ENCODE measurements around the gene PGM2. TPM values are rescaled to one million over a fixed set of nuclear protein-coding genes. Genes with fewer than 3 reads are reported as not detected.
"Not testable (repeated sequence)": the region's sequence is repeated elsewhere in the genome, so short reads cannot be mapped to it uniquely, and the experiment has no call there.

The PGM2 gene
- total RNA-seq (2014; rRNA removed; shearing (Covaris generic)), result 33.1 and 37.0 TPM in 2 replicates

DNA sequence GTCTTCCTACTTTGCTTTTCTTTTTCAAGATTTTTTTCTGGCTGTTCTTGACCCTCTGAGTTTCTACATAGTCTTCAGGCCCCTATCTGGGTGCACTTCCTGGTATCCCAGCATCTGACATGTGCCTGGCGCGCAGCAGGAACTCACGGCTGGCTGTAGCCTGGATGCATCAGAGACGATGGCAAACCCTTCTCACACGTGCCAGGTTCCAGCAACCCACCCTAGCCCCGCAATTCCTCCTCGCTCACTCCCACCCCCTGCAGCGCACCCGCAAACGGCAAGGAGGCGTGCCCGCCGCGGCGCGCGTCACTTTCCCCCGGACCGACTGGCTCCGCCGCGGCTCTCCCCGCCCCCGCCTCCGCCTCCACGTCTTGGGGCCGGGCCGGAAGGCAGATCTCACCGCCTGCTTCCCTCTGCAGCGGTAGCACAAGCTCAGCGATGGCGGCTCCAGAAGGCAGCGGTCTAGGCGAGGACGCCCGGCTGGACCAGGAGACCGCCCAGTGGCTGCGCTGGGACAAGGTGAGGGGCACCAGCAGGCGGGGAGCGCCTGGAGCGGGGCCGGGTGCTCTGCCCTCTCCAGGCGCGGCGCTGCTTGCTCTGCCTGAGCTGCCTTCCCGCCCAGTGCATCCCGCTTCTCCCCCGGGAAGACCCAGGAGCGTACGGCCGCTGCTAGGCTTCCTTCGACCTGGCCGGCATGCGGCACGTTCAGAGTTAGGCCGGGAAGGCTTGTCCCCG lies at the start of gene PGM2:
Gene PGM2 (plus strand): TSS at position 392 of the 735 bp plus-strand sequence. CDS start 47 bp downstream, at position 439.
- Histone ChIP-seq H3K9me3 (replicated peaks) (no peaks in the 10 kb centered on the region), H3K27me3 (no peaks in the 10 kb centered on the region), H3K36me3 (peaks cover 9% of the 10 kb centered on the region), H3K4me3 (peak within 1 kb of the TSS; percentile 82), H3K27ac (peak within 1 kb of the TSS; percentile 57), H3K4me1 (peaks cover 6% of the 10 kb centered on the region; the same call in 1 of the 2 replicates)
- peak; percentile 86 for DNase-seq

GRCh38 chr4:37779896-37780295 lies 46.6 kb upstream of the PGM2 start:
- Histone ChIP-seq H3K27me3 (no peaks in the 10 kb centered on the region), H3K4me1 (peaks cover 2% of the 10 kb centered on the region; the same call in 1 of the 2 replicates), H3K9me3 (replicated peaks) (peaks cover 3% of the 10 kb centered on the region; the same call in 1 of the 2 replicates), H3K36me3 (no peaks in the 10 kb centered on the region), H3K4me3 (no peak overlapping the region), H3K27ac (no peak overlapping the region)
- no peak for DNase-seq

DNA sequence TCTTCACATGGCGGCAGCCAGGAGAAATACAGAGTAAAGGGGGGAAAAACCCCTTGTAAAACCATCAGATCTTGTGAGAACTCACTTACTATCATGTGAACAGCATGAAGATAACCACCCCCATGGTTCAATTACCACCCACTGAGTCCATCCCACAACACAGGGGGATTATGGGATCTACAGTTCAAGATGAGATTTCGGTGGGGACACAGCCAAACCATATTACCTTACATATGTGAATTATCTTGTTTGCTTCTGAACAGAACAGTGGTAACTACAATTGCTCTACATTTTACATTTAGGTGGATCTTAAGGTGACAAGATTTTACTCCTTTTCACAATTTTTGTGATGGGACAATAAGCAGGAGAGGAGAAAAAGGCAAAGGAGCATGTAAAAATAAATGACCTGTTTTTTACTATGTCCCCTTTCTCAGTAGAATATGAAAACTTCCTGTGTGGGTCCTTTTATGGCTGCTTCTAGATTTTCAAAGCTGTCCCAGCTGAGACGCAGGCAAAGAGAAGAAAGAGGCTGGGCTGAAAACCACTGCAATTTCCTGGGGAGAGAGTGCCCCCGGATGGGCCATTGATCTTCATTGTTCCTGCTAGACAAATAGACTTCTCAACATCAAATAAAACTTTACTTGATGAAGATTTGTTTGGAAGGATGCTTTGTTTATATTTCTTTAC lies 45.9 kb upstream of the PGM2 start:
- DNase-seq, result peak in 1 of 2 experiments; percentile 49
- Histone ChIP-seq H3K36me3 (no peaks in the 10 kb centered on the region), H3K9me3 (replicated peaks) (peaks cover 3% of the 10 kb centered on the region; the same call in 1 of the 2 replicates), H3K27ac (no peak overlapping the region), H3K4me3 (no peak overlapping the region), H3K4me1 (peaks cover 2% of the 10 kb centered on the region; the same call in 1 of the 2 replicates), H3K27me3 (no peaks in the 10 kb centered on the region)

GRCh38 chr4:37781131-37781455 lies 45.4 kb upstream of the PGM2 start:
- Histone ChIP-seq H3K4me1 (peaks cover 2% of the 10 kb centered on the region; the same call in 1 of the 2 replicates), H3K27me3 (no peaks in the 10 kb centered on the region), H3K4me3 (no peak overlapping the region), H3K36me3 (no peaks in the 10 kb centered on the region), H3K9me3 (replicated peaks) (peaks cover 4% of the 10 kb centered on the region; the same call in 1 of the 2 replicates), H3K27ac (no peak overlapping the region)
- no peak for DNase-seq

- H3K4me3 ChIP-seq, H3K36me3 ChIP-seq, H3K27me3 ChIP-seq, H3K27ac ChIP-seq, H3K4me1 ChIP-seq, DNase-seq: not testable (repeated sequence)
- H3K9me3 ChIP-seq (replicated peaks), result peaks cover 13% of the 10 kb centered on the region
These were observed 40.2 kb upstream of the PGM2 start for GRCh38 chr4:37786267-37786666.

DNA sequence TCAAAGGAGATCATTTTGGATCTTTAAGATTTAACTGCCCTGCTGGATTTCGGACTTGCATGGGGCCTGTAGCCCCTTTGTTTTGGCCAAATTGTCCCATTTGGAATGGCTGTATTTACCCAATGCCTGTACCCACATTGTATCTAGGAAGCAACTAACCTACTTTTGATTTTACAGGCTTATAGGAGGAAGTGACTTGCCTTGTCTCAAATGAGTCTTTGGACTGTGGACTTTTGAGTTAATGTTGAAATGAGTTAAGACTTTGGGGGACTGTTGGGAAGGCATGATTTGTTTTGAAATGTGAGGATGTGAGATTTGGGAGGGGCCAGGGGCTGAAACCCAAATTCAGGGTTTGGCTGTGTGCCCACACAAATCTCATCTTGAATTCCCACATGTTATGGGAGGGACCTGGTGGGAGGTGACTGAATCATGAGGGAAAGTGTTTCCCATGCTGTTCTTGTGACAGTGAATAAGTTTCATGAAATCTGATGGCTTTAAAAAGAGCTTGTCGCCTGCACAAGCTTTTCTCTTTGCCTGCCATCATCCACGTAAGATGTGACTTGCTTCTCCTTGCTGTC lies 38.5 kb upstream of the PGM2 start:
- H3K27me3 ChIP-seq, H3K4me3 ChIP-seq, DNase-seq, H3K36me3 ChIP-seq, H3K27ac ChIP-seq, H3K4me1 ChIP-seq: not testable (repeated sequence)
- H3K9me3 ChIP-seq (replicated peaks), result peaks cover 12% of the 10 kb centered on the region

- no peak overlapping the region for H3K27ac ChIP-seq
- no peak overlapping the region for H3K4me3 ChIP-seq
- H3K4me1 ChIP-seq, result no peaks in the 10 kb centered on the region
- no peaks in the 10 kb centered on the region for H3K27me3 ChIP-seq
- H3K9me3 ChIP-seq (replicated peaks), result peaks cover 16% of the 10 kb centered on the region
- H3K36me3 ChIP-seq, result no peaks in the 10 kb centered on the region
- DNase-seq, result no peak
These were observed 37.7 kb upstream of the PGM2 start for GRCh38 chr4:37788819-37789218.

DNA sequence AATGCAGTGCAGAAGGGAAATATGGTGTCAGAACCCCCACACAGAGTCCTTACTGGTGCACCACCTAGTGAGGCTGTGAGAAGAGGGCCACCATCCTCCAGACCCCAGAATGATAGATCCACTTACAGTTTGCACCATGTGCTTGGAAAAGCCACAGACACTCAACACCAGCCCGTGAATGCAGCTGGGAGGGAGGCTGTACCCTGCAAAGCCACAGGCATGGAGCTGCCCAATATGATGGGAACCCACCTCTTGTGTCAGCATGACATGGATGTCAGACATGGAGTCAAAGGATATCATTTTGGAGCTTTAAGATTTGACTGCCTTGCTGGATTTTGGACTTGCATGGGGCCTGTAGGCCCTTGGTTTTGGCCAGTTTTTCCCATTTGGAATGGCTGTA lies 34.2 kb upstream of the PGM2 start:
- H3K9me3 ChIP-seq (replicated peaks), result peaks cover 11% of the 10 kb centered on the region
- H3K4me3 ChIP-seq, result no peak overlapping the region
- DNase-seq, result no peak
- H3K27ac ChIP-seq, result no peak overlapping the region
- H3K36me3 ChIP-seq, result no peaks in the 10 kb centered on the region
- H3K27me3 ChIP-seq, result no peaks in the 10 kb centered on the region
- peaks cover 24% of the 10 kb centered on the region for H3K4me1 ChIP-seq

- Histone ChIP-seq H3K36me3 (no peaks in the 10 kb centered on the region), H3K27me3 (no peaks in the 10 kb centered on the region), H3K27ac (no peak overlapping the region), H3K4me3 (no peak overlapping the region), H3K4me1 (peaks cover 24% of the 10 kb centered on the region), H3K9me3 (replicated peaks) (peaks cover 11% of the 10 kb centered on the region)
- DNase-seq, result peak in 1 of 2 experiments; percentile 57
These were observed 32.9 kb upstream of the PGM2 start for GRCh38 chr4:37793562-37793961.

DNA sequence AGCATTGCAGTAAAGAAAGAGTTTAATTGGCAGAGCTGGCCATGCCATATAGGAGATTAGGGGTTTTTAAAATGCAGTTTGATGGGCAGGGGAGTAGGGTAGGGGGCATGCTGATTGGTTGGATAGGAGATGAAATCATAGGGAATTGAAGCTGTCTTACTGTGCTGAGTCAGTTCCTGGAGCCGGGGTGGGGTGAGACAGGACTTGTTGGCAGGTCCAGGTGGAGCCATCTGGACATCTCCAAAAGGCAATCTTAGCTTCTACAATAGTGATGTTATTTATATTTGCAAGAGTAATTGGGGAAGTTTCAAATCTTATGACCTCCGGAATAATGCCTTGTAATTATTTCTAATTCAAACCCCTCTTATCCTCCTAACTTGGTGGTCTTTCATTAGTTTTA lies 32.4 kb upstream of the PGM2 start:
- no peaks in the 10 kb centered on the region for H3K27me3 ChIP-seq
- no peak overlapping the region for H3K4me3 ChIP-seq
- H3K36me3 ChIP-seq, result no peaks in the 10 kb centered on the region
- H3K4me1 ChIP-seq, result peaks cover 24% of the 10 kb centered on the region
- DNase-seq, result no peak
- no peak overlapping the region for H3K27ac ChIP-seq
- peaks cover 11% of the 10 kb centered on the region for H3K9me3 ChIP-seq (replicated peaks)

GRCh38 chr4:37795581-37796195 lies 30.8 kb upstream of the PGM2 start:
- DNase-seq, result peak in 1 of 2 experiments; percentile 66
- Histone ChIP-seq H3K27ac (peak overlapping the region; percentile 76), H3K27me3 (no peaks in the 10 kb centered on the region), H3K4me3 (peak overlapping the region; percentile 12), H3K4me1 (peaks cover 24% of the 10 kb centered on the region), H3K36me3 (no peaks in the 10 kb centered on the region), H3K9me3 (replicated peaks) (peaks cover 11% of the 10 kb centered on the region)

- peaks cover 6% of the 10 kb centered on the region; the same call in 1 of the 2 replicates for H3K9me3 ChIP-seq (replicated peaks)
- DNase-seq, result no peak
- no peaks in the 10 kb centered on the region for H3K36me3 ChIP-seq
- no peak overlapping the region for H3K4me3 ChIP-seq
- H3K27ac ChIP-seq, result no peak overlapping the region
- no peaks in the 10 kb centered on the region for H3K27me3 ChIP-seq
- H3K4me1 ChIP-seq, result peaks cover 24% of the 10 kb centered on the region
These were observed 29.1 kb upstream of the PGM2 start for GRCh38 chr4:37797374-37797773.

DNA sequence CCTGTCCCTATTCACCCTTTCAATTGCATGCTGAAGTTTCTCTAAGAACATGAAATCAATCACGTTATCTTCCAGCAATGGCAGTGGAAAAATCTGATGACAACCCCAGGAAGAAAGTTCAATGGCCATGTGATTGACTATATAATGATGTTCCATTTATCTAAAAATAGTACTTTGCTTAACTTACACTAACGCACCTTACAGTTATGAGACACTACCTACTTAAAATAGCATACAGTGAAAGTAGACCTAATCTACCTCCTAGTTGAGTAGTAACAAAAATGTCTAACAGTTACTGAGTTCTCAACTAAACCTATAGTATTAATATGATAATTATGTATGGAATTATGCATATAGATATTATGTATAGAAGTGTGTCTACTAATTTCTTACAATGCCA lies 28.6 kb upstream of the PGM2 start:
- H3K27me3 ChIP-seq, result no peaks in the 10 kb centered on the region
- H3K4me3 ChIP-seq, result no peak overlapping the region
- H3K36me3 ChIP-seq, result no peaks in the 10 kb centered on the region
- H3K4me1 ChIP-seq, result peaks cover 24% of the 10 kb centered on the region
- no peak overlapping the region for H3K27ac ChIP-seq
- DNase-seq, result no peak
- 0 out of 2 replicates have a peak, but pooled peaks cover 5% of the 10 kb centered on the region for H3K9me3 ChIP-seq (replicated peaks)

GRCh38 chr4:37798616-37799015 lies 27.9 kb upstream of the PGM2 start:
- DNase-seq, result no peak
- Histone ChIP-seq H3K4me3 (no peak overlapping the region), H3K27ac (no peak overlapping the region)

More at GRCh38 chr4:37798616-37799015, 27.9 kb upstream of the PGM2 start:
- Histone ChIP-seq H3K36me3 (no peaks in the 10 kb centered on the region), H3K9me3 (replicated peaks) (no peaks in the 10 kb centered on the region), H3K4me1 (peaks cover 27% of the 10 kb centered on the region), H3K27me3 (no peaks in the 10 kb centered on the region)

All from SJCRH30 (cell line).